ENCODE results near the gene NUDT16L1.

NUDT16L1 gene

GRCh38 chr16:4680673-4681470 lies 12.5 kb upstream of the NUDT16L1 start:
- H3K36me3 ChIP-seq (ENCODE audit: control insufficient read depth, insufficient read depth, low read length): peaks cover 17% of the 10 kb centered on the region
- no peaks in the 10 kb centered on the region for H3K27me3 ChIP-seq (ENCODE audit: control insufficient read depth, insufficient read depth, low read length)
- H3K27ac ChIP-seq (ENCODE audit: low read depth, low read length): peak overlapping the region; percentile 4
- no peak overlapping the region for H3K9ac ChIP-seq (ENCODE audit: low read length)
- H3K4me1 ChIP-seq (ENCODE audit: control insufficient read depth, insufficient read depth, low read length): no peaks in the 10 kb centered on the region
- H3K4me3 ChIP-seq (ENCODE audit: low read length): peak overlapping the region; percentile 38

DNA sequence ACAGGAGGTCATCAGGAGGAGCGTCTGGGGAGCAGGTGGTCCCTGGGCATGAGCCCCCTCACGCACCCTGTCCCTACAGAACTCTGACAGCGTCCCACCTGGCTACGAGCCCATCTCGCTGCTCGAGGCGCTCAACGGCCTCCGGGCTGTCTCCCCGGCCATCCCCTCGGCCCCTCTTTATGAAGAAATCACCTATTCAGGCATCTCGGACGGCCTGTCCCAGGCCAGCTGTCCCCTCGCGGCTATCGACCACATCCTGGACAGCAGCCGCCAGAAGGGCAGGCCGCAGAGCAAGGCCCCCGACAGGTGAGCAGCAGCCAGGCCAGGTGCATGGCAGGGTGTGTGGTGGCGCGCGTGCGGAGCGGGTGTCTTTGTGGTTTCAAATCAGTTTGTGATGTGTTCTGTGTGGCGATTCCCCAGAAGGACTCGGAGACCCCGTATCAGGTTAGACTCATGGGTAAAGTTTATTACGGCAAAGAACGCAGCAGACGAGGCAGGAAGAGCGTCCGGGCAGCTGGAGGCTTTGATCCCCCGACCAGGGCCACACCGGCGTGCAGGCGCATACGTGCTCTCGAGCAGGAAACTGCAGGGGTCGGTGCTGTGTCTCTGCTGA lies 11.8 kb upstream of the NUDT16L1 start:
- H3K36me3 ChIP-seq (ENCODE audit: control insufficient read depth, insufficient read depth, low read length): peaks cover 17% of the 10 kb centered on the region
- H3K27ac ChIP-seq (ENCODE audit: low read depth, low read length): no peak overlapping the region
- H3K4me1 ChIP-seq (ENCODE audit: control insufficient read depth, insufficient read depth, low read length): no peaks in the 10 kb centered on the region
- H3K27me3 ChIP-seq (ENCODE audit: control insufficient read depth, insufficient read depth, low read length): no peaks in the 10 kb centered on the region
- no peak overlapping the region for H3K4me3 ChIP-seq (ENCODE audit: low read length)
- no peak overlapping the region for H3K9ac ChIP-seq (ENCODE audit: low read length)

DNA sequence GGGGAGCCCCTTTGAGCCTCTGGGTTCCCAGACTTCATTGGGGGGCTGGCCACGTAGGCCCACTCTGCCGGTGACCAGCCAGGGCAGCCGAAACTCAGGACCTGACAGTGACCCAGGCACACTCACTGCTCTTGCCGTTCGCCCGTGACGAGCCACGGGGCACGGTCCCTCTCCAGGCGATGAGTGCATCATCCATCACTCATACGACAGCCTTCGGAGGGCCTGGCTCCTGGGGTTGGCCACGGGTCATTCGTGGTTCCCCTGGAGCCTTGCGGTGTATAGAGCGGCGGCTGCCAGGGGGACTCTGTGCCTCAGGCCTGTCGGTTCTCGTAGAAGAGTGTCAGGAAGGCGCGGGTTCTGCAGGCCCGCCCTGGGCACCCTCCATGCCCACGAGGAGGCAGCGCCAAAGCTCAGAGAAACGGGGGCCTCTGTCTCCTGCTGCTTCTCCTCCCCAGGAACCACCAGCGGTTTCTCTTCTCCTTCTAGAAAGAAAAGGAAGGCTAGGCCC lies 11.2 kb upstream of the NUDT16L1 start:
- H3K36me3 ChIP-seq (ENCODE audit: control insufficient read depth, insufficient read depth, low read length): peaks cover 17% of the 10 kb centered on the region
- no peaks in the 10 kb centered on the region for H3K27me3 ChIP-seq (ENCODE audit: control insufficient read depth, insufficient read depth, low read length)
- H3K4me3 ChIP-seq (ENCODE audit: low read length): no peak overlapping the region
- no peak overlapping the region for H3K9ac ChIP-seq (ENCODE audit: low read length)
- no peak overlapping the region for H3K27ac ChIP-seq (ENCODE audit: low read depth, low read length)
- no peaks in the 10 kb centered on the region for H3K4me1 ChIP-seq (ENCODE audit: control insufficient read depth, insufficient read depth, low read length)

DNA sequence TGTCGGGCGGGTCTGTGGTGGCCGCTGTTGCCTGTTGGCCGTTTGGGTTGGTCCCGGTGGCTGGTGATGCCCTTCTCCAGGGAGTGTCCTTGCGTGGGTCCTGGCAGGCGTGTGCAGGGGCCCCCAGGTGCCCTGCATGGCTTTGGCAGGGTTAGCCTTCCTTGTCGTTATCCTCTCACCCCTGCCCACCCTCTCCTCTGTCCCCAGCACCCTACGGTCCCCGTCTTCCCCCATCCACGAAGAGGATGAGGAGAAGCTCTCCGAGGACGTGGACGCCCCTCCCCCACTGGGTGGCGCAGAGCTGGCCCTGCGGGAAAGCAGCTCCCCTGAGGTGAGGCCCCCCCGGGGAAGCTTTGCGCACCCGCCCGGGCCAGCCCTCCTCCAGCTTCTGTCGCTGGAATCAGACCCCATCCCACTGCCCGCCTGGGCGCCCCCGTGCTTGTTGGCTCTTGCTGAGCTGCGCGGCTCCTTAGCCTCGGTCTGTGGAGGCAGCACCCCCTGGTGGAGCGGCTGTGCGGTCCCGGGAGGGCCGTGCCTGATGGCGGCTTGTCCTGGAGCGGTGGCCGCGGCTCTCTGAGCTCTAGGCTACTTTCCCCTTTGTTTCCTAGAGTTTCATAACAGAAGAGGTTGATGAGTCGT lies 10.6 kb upstream of the NUDT16L1 start:
- Histone ChIP-seq H3K36me3 (ENCODE audit: control insufficient read depth, insufficient read depth, low read length) (peaks cover 18% of the 10 kb centered on the region), H3K4me3 (ENCODE audit: low read length) (no peak overlapping the region), H3K9ac (ENCODE audit: low read length) (no peak overlapping the region), H3K4me1 (ENCODE audit: control insufficient read depth, insufficient read depth, low read length) (no peaks in the 10 kb centered on the region), H3K27me3 (ENCODE audit: control insufficient read depth, insufficient read depth, low read length) (no peaks in the 10 kb centered on the region), H3K27ac (ENCODE audit: low read depth, low read length) (no peak overlapping the region)

DNA sequence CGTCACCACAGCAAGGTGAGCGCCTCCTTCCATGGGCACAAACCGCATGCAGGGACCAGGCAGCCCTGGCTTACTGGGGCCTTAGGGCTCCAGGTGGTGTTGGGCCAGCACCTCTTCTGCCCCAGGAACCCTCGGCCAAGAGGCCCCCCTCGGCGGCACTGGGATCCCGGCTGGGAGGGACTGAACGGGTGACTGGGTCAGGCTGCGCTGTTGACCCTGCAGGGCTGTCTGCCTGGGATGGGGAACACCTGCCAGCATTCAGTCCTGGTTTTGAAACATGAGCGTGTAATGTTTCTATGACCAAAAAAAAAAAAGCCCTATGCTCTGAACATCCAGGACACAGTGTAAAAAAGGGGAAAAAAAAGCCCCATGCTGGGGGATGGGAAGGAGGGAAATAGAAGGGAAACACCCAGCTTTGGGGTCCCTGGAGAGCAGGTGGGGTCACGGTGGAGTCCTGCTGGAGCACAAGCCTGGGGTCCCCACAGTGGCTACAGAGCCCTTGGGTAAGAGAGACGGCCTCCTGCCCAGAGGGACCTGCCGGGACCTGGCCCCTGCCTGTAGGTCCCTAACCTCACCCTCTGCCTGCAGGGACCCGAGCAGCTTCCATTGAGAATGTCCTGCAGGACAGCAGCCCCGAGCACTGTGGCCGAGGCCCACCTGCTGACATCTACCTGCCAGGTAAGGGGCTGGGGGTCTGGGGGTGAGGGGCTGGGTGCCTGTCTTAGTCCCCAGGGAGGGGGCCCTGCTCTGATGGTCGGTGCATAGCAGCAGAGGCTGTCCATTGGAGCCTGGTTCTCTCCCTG lies 9.9 kb upstream of the NUDT16L1 start:
- H3K4me3 ChIP-seq (ENCODE audit: low read length): no peak overlapping the region
- peaks cover 16% of the 10 kb centered on the region for H3K36me3 ChIP-seq (ENCODE audit: control insufficient read depth, insufficient read depth, low read length)
- H3K27ac ChIP-seq (ENCODE audit: low read depth, low read length): no peak overlapping the region
- no peaks in the 10 kb centered on the region for H3K27me3 ChIP-seq (ENCODE audit: control insufficient read depth, insufficient read depth, low read length)
- no peak overlapping the region for H3K9ac ChIP-seq (ENCODE audit: low read length)
- H3K4me1 ChIP-seq (ENCODE audit: control insufficient read depth, insufficient read depth, low read length): no peaks in the 10 kb centered on the region

DNA sequence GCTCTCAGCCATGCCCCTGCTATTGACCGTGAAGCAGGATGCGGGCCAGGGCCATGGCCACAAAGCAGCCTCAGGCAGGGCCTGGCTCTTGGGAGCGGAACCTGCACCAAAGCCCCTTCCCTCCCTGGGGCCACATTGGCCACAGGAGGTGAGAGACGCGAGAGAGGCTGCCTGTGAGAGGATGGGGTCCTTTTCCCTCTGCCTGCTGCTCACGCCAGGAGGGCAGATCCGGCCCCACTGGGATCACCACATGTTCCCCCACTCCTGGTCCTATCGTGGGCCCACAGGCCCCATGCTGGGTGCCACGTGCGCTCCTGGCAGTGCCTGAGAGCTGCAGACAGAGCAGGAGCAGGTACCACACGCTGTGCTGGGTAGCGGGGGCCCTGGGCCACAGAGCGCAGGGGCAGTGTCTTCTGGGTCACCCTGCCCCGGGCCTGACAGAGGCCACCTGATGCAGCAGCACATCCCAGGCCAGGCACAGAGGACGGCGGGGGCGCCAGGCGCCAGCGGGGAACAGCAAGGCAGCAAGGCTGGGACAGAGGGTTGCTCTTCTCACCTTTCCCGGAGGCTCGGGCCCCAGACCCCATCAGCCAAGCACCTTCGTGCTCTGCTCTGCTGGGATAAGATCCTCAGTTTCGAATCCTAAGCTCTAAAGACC lies 9.2 kb upstream of the NUDT16L1 start:
- no peak overlapping the region for H3K9ac ChIP-seq (ENCODE audit: low read length)
- H3K36me3 ChIP-seq (ENCODE audit: control insufficient read depth, insufficient read depth, low read length): peaks cover 21% of the 10 kb centered on the region
- H3K4me3 ChIP-seq (ENCODE audit: low read length): no peak overlapping the region
- no peak overlapping the region for H3K27ac ChIP-seq (ENCODE audit: low read depth, low read length)
- no peaks in the 10 kb centered on the region for H3K27me3 ChIP-seq (ENCODE audit: control insufficient read depth, insufficient read depth, low read length)
- no peaks in the 10 kb centered on the region for H3K4me1 ChIP-seq (ENCODE audit: control insufficient read depth, insufficient read depth, low read length)

DNA sequence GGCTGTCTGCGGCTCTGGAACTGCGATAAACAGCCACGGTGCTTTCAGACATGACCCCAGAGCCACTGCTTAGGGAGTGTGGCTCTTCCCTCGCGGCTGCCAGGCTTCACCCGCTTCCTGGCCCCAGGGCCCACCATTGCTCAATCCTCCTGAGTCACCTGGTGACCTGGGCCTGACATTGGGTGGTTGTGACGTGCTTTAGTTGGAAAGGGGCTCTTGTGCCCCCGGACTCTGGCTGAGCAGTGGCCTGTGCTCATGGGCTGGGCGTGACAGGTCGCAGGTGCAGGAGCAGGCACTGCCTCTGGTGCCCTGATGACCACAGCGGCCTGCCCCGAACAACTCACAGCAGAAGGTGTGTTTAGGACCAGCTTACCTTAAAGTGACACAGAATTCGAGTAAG lies 8.6 kb upstream of the NUDT16L1 start:
- H3K9ac ChIP-seq (ENCODE audit: low read length): no peak overlapping the region
- no peak overlapping the region for H3K27ac ChIP-seq (ENCODE audit: low read depth, low read length)
- peaks cover 22% of the 10 kb centered on the region for H3K36me3 ChIP-seq (ENCODE audit: control insufficient read depth, insufficient read depth, low read length)
- H3K27me3 ChIP-seq (ENCODE audit: control insufficient read depth, insufficient read depth, low read length): no peaks in the 10 kb centered on the region
- H3K4me1 ChIP-seq (ENCODE audit: control insufficient read depth, insufficient read depth, low read length): no peaks in the 10 kb centered on the region
- no peak overlapping the region for H3K4me3 ChIP-seq (ENCODE audit: low read length)

- H3K27me3 ChIP-seq (ENCODE audit: control insufficient read depth, insufficient read depth, low read length): no peaks in the 10 kb centered on the region
- no peaks in the 10 kb centered on the region for H3K4me1 ChIP-seq (ENCODE audit: control insufficient read depth, insufficient read depth, low read length)
- no peak overlapping the region for H3K4me3 ChIP-seq (ENCODE audit: low read length)
- H3K9ac ChIP-seq (ENCODE audit: low read length): no peak overlapping the region
- no peak overlapping the region for H3K27ac ChIP-seq (ENCODE audit: low read depth, low read length)
- peaks cover 22% of the 10 kb centered on the region for H3K36me3 ChIP-seq (ENCODE audit: control insufficient read depth, insufficient read depth, low read length)
These were observed 8.1 kb upstream of the NUDT16L1 start for GRCh38 chr16:4685292-4685691.

GRCh38 chr16:4685776-4686496 lies 7.4 kb upstream of the NUDT16L1 start:
- Histone ChIP-seq H3K27ac (ENCODE audit: low read depth, low read length) (no peak overlapping the region), H3K36me3 (ENCODE audit: control insufficient read depth, insufficient read depth, low read length) (peaks cover 22% of the 10 kb centered on the region), H3K4me1 (ENCODE audit: control insufficient read depth, insufficient read depth, low read length) (no peaks in the 10 kb centered on the region), H3K27me3 (ENCODE audit: control insufficient read depth, insufficient read depth, low read length) (no peaks in the 10 kb centered on the region), H3K9ac (ENCODE audit: low read length) (no peak overlapping the region), H3K4me3 (ENCODE audit: low read length) (no peak overlapping the region)

DNA sequence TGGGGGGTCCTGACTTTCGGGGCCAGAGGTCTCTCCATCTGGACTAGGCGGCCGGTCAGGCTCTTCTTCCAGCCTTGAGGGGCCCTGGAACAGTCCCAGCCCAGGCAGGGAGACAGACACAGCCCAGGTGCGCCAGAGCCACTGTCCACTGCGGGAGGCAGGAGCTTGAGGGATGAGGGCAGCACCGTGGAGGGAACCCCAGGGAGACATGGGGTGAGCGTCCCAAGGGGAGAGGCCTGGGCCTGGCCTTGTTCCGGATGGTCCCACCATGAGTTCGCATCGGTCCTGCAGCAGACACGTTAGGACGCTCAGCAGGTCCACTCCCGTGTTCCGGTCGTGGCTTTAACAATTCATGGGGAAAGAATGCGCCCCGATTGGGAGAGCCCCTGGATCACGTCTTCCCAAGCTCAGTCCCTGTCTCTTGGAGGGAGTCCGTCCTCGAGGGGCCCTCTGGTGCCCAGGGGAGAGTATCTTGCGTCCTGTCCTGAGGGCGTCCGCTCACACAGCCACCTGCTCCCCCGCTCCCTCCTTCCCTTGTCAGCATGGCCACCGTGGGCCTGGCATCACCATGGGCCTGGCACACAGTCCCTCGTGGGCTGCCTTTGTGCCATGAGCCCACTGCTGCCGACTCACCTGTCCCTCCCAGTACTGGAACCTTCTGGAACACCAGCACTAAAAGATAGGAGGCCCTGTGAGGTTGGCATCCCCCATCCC lies 6.7 kb upstream of the NUDT16L1 start:
- no peak overlapping the region for H3K9ac ChIP-seq (ENCODE audit: low read length)
- H3K27me3 ChIP-seq (ENCODE audit: control insufficient read depth, insufficient read depth, low read length): no peaks in the 10 kb centered on the region
- H3K27ac ChIP-seq (ENCODE audit: low read depth, low read length): no peak overlapping the region
- no peaks in the 10 kb centered on the region for H3K4me1 ChIP-seq (ENCODE audit: control insufficient read depth, insufficient read depth, low read length)
- no peak overlapping the region for H3K4me3 ChIP-seq (ENCODE audit: low read length)
- H3K36me3 ChIP-seq (ENCODE audit: control insufficient read depth, insufficient read depth, low read length): peaks cover 20% of the 10 kb centered on the region

GRCh38 chr16:4687416-4687815 lies 5.9 kb upstream of the NUDT16L1 start:
- peaks cover 20% of the 10 kb centered on the region for H3K36me3 ChIP-seq (ENCODE audit: control insufficient read depth, insufficient read depth, low read length)
- H3K27ac ChIP-seq (ENCODE audit: low read depth, low read length): no peak overlapping the region
- no peaks in the 10 kb centered on the region for H3K27me3 ChIP-seq (ENCODE audit: control insufficient read depth, insufficient read depth, low read length)
- no peak overlapping the region for H3K9ac ChIP-seq (ENCODE audit: low read length)
- H3K4me3 ChIP-seq (ENCODE audit: low read length): no peak overlapping the region
- no peaks in the 10 kb centered on the region for H3K4me1 ChIP-seq (ENCODE audit: control insufficient read depth, insufficient read depth, low read length)

All from rectal smooth muscle tissue (tissue), 1 donor.